GM12872 (cell line): ENCODE results near the gene CACNA2D1.

Experiments used
- CTCF ChIP-seq: IDR thresholded peaks from 3 replicates; pipeline ENCODE4 v1.5.1; 2011; ENCODE audit warnings: low read depth, mild to moderate bottlenecking, low read length, moderate library complexity; ENCODE audit not compliant: insufficient read depth

CACNA2D1 gene

DNA sequence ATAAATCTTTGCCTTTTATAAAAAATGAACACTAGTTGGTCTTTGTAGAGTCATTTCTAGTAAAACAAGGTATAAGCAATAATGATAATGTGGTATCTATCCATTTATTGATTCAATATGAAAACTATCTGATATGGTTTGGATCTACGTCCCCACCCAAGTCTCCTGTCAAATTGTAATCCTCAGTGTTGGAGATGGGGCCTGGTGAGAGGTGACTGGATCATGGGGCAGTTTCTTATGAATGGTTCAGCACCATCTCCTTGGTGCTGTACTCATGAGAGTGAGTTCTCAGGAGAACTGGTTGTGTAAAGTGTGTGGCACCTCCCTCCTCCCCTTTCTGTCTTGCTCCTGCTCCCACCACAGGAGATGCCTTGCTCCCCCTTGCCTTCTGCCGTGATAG lies 288.8 kb downstream of the CACNA2D1 start:
- no peak for TF ChIP-seq CTCF

DNA sequence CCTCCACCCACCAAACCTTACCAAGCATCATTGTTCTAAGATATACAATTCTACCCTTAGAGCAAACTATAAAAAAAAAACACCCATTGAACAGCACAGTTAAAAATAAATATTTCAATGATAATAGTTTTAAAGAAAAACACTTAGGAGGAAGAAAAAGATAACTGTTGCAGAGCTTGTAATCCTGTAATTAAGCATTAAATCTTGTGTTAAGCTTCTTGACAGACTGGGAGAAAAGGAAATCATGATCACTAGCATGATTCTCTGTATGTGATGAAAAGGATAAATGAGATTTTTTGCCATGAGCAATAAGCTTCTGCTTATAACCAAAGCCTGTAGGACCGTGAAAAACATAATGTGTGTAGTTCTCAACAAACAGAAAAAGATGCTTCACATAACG lies 289.8 kb downstream of the CACNA2D1 start:
- TF ChIP-seq CTCF, result no peak

DNA sequence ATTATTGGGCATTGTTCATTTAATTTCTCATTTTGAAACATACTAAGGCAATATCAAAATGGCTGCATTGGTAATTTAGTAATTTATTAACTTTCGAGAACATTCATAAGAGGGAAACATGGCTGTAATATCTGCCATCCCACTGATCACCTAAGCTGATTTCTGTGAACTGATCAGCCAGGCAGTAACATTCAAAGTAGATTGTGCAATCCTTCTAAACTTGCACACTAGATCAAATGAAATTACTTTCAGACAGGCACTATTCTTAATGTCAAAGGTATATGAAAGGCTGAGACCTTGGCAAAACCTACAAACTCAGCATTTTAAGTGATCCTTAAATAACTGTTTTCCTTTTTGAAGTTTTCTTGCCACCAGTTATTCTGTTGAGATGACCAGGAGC lies 290.7 kb downstream of the CACNA2D1 start:
- TF ChIP-seq CTCF, result no peak

- TF ChIP-seq CTCF, result no peak
These were observed 297.1 kb downstream of the CACNA2D1 start for GRCh38 chr7:82146491-82146890.

DNA sequence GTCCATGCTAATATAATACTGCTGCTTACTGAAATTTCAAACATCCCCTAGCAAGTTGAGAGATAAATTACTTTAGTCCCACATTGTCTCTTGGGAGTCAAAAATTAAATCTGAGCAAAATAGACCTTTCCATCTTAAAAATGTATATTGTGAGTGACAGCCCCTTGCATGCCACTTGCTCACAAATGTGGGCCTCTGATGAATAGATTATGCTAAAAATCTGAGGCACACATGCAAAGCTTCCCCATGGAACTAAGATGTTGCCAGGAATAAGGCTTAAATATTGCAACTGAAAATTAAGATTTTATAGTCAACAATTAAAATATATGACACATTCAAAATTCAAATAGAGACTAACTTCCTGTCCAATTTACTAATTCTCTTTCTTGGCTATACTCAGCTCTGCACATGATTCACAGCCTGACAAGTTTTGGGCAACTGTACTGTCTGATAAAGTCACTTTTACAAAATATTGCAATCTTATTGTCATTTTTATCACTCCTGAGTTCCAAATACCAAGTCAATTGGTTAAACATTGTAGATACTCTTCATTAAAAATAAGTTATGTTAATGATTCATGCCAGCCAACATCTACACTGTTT lies 301.2 kb downstream of the CACNA2D1 start:
- no peak for TF ChIP-seq CTCF

DNA sequence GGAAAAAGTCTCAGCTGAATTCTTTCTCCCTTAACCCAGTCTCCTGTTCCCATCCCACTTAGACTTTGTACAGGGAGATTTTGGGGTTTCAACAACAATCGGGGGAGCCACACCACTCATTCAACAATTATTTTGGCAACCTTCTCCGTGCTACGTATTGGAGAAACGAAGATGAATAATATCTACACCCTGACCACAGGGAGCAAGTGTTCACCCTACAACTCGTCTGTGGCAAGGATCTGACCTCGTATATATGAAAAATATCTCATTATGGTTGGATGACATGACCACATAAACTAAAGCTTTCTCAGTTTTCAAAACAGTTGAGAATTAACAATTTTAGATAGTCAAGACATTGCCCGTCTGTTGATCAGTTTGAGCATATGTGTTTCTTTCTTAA lies 302.1 kb downstream of the CACNA2D1 start:
- no peak for TF ChIP-seq CTCF

DNA sequence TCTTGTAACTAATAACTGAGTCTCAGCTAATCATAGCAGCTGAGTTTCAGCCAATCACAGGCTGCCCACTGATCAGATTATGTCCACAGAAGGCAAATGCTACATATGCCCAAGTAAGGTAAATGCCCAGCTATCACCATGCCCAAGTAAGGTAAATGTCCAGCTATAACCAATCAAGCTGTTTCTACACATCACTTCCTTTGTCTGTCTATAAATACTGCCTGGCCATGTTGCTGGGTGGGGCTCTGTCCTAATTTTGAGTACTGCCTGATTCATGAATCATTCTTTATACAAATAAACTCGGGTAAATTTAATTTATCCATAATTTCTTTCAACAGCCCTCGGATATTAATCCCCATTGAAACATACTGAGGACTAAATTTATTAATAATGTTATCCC lies 312.4 kb downstream of the CACNA2D1 start:
- no peak for TF ChIP-seq CTCF
